Activated CD8-positive, alpha-beta T cell treated with anti-CD3 and anti-CD28 coated beads, Interleukin-2, amount 10 ng/mL, durations not matched to agents 7 days and 5 days (primary cell): Measurements from ENCODE around the gene AFF1. TPM values are rescaled to one million over a fixed set of nuclear protein-coding genes. Genes with fewer than 3 reads are reported as not detected.

ENCODE experiments used
- ATAC-seq: fragments of 150-1000 bp; cut with Tn5 transposase; one replicate; pipeline ENCODE4 v1.10.0; 2021; ENCODE audit warnings: moderate library complexity
- CTCF ChIA-PET: fragments of 350-600 bp; sonication (Branson Sonifier 250); formaldehyde crosslinking; loops from one replicate; lab custom pipeline; 2021; ENCODE audit warnings: antibody characterized with exemption; lab: Charles Lee
- POLR2A ChIA-PET: fragments of 350-600 bp; sonication (Branson Sonifier 250); formaldehyde crosslinking; loops from one replicate; lab custom pipeline; 2021; ENCODE audit warnings: antibody characterized with exemption; lab: Charles Lee
- DNase-seq: peaks from one replicate; pipeline ENCODE4 v3.0.0-alpha.2; 2020
- H3K27ac Mint-ChIP-seq: one replicate; pipeline ENCODE4 v1.8.0; 2021; ENCODE audit warnings: mild to moderate bottlenecking, mixed read lengths
- H3K27me3 Mint-ChIP-seq: one replicate; pipeline ENCODE4 v1.8.0; 2021; ENCODE audit warnings: low read depth, mixed read lengths
- H3K36me3 Mint-ChIP-seq: one replicate; pipeline ENCODE4 v1.8.0; 2021; ENCODE audit warnings: low read depth, mixed read lengths
- H3K4me1 Mint-ChIP-seq: one replicate; pipeline ENCODE4 v1.8.0; 2021; ENCODE audit warnings: low read depth, mixed read lengths
- H3K4me3 Mint-ChIP-seq: one replicate; pipeline ENCODE4 v1.8.0; 2021; ENCODE audit warnings: mild to moderate bottlenecking, mixed read lengths
- H3K9me3 Mint-ChIP-seq: one replicate; pipeline ENCODE4 v1.8.0; 2022; ENCODE audit warnings: mixed read lengths; ENCODE audit not compliant: insufficient read depth
- total RNA-seq, 2 experiments: library from RNA; stranded (reverse); gene quantifications; one replicate each; pipeline ENCODE4 v1.2.3, GENCODE V29; 2021

The AFF1 gene
- total RNA-seq, 2 experiments from 2014 or later = 47.8 to 51.6 TPM

DNA sequence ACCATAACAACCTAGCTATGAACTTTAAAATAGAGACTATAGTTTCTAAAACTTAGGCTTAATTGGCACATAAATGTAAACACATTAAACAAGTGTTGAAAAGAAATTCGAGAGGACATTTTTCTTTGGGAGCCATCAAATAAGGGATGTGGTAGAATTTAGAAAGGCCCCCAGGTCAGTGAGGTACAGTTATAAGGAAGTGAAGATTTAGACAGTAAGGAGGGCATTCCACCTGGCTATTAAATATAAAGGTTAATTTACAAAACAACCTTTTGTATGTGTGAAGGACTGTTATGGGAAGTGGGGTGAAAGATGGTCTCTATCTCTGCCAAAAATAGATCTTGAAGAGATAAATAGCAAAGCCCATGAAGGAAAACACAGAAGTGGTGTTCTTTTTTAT lies 83.9 kb downstream of the AFF1 start:
- H3K36me3 Mint-ChIP-seq = peaks cover 4% of the 10 kb centered on the region
- peaks cover 63% of the 10 kb centered on the region for H3K4me1 Mint-ChIP-seq
- ATAC-seq = no peak
- no peak overlapping the region for H3K4me3 Mint-ChIP-seq
- ChIA-PET CTCF (interaction anchor here (1.2 kb wide), 1 partner anchor 73 kb away, joined by 5 read pairs; no protein-coding TSS in a partner anchor), POLR2A (interaction anchor here (2.6 kb wide), 1 partner anchor 12 kb away, joined by 14 read pairs; no protein-coding TSS in a partner anchor)
- no peaks in the 10 kb centered on the region for H3K27me3 Mint-ChIP-seq
- no peak overlapping the region for H3K27ac Mint-ChIP-seq
- no peak for DNase-seq
- H3K9me3 Mint-ChIP-seq = no peaks in the 10 kb centered on the region

GRCh38 chr4:87019246-87019791 lies 84.5 kb downstream of the AFF1 start:
- ChIA-PET CTCF (no interaction called here), POLR2A (interaction anchor here (2.6 kb wide), 1 partner anchor 12 kb away, joined by 14 read pairs; no protein-coding TSS in a partner anchor)
- ATAC-seq (no peak), DNase-seq (no peak)
- Mint-ChIP-seq H3K4me1 (peaks cover 57% of the 10 kb centered on the region), H3K4me3 (no peak overlapping the region), H3K27me3 (no peaks in the 10 kb centered on the region), H3K36me3 (peaks cover 4% of the 10 kb centered on the region), H3K27ac (no peak overlapping the region), H3K9me3 (no peaks in the 10 kb centered on the region)

DNA sequence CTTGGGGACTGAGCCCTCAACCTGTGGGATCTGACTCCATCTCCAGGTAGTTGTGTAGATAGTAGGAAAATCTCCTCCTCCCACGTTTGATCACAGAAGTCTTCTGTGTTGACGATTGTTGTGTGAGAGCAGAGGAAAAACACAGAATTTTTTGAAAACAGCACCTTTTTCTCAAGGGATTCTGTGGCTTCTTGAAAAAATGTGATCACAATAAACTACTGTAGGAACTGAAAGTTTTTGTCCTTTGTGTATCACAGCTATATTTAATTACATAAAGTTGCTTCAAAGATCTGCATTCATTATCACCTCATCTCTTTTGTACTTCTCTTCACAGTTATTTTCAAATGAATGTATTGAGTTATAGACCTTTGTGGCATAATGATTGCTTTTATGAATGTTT lies 85.1 kb downstream of the AFF1 start:
- no peak overlapping the region for H3K4me3 Mint-ChIP-seq
- CTCF ChIA-PET = no interaction called here
- ATAC-seq = no peak
- no peak overlapping the region for H3K27ac Mint-ChIP-seq
- peaks cover 52% of the 10 kb centered on the region for H3K4me1 Mint-ChIP-seq
- no peak for DNase-seq
- H3K36me3 Mint-ChIP-seq = peaks cover 4% of the 10 kb centered on the region
- no peaks in the 10 kb centered on the region for H3K27me3 Mint-ChIP-seq
- POLR2A ChIA-PET = no interaction called here
- H3K9me3 Mint-ChIP-seq = no peaks in the 10 kb centered on the region

DNA sequence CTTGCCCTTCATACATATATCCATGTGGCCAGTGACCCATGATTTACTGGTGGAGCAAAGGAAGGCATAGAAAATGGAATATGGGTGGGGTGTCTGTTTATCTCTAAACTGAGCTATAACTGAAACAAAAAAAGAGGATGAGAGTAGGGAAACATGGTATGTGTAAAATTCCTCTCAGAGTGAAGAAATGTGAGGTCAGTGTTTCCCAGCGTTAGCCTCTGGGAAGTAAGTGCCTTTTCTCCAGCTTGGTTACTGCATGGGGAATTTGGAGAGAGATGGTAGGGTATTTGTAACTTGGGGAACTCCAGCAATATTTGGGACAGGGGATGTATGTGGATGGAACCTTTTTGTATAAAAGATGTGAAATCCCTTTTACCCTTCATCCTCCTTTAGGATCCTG lies 89.4 kb downstream of the AFF1 start:
- Mint-ChIP-seq H3K9me3 (no peaks in the 10 kb centered on the region), H3K27me3 (no peaks in the 10 kb centered on the region), H3K4me1 (peaks cover 36% of the 10 kb centered on the region), H3K36me3 (peaks cover 4% of the 10 kb centered on the region), H3K4me3 (no peak overlapping the region), H3K27ac (no peak overlapping the region)
- CTCF ChIA-PET = interaction anchor here (0.6 kb wide), 1 partner anchor 102 kb away, joined by 3 read pairs; no protein-coding TSS in a partner anchor
- DNase-seq (no peak), ATAC-seq (no peak)
- POLR2A ChIA-PET = interaction anchor here (0.8 kb wide), 1 partner anchor 56 kb away, joined by 3 read pairs; no protein-coding TSS in a partner anchor

- Mint-ChIP-seq H3K4me3 (no peak overlapping the region), H3K4me1 (peaks cover 28% of the 10 kb centered on the region), H3K27me3 (no peaks in the 10 kb centered on the region), H3K36me3 (peaks cover 4% of the 10 kb centered on the region), H3K9me3 (no peaks in the 10 kb centered on the region), H3K27ac (no peak overlapping the region)
- DNase-seq (no peak), ATAC-seq (no peak)
- ChIA-PET CTCF (no interaction called here), POLR2A (no interaction called here)
Measured at GRCh38 chr4:87025023-87025613, 90.3 kb downstream of the AFF1 start.

DNA sequence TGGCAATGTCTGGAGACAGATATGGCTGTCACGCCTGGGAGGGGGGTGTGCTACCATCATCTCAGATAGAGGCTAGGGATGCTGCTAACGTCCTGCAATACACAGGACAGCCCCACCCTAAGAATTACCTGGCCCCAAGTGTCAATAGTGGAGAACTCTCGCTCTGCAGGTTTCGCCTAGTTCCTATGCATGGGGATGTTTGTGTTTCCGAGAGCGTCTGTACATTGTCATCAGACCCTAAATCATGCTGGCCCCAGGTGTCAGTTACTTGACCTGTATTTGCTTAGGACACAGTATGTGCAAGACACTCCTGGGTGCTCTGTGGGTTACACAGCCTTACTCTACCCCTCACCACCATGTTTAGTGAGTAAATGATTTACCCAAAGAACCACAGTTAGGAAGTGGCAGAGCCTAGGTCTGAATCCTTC lies 90.8 kb downstream of the AFF1 start:
- no peaks in the 10 kb centered on the region for H3K9me3 Mint-ChIP-seq
- H3K4me3 Mint-ChIP-seq = no peak overlapping the region
- ATAC-seq (no peak), DNase-seq (no peak)
- no peaks in the 10 kb centered on the region for H3K27me3 Mint-ChIP-seq
- H3K27ac Mint-ChIP-seq = no peak overlapping the region
- POLR2A ChIA-PET = no interaction called here
- peaks cover 3% of the 10 kb centered on the region for H3K36me3 Mint-ChIP-seq
- peaks cover 24% of the 10 kb centered on the region for H3K4me1 Mint-ChIP-seq
- CTCF ChIA-PET = no interaction called here

DNA sequence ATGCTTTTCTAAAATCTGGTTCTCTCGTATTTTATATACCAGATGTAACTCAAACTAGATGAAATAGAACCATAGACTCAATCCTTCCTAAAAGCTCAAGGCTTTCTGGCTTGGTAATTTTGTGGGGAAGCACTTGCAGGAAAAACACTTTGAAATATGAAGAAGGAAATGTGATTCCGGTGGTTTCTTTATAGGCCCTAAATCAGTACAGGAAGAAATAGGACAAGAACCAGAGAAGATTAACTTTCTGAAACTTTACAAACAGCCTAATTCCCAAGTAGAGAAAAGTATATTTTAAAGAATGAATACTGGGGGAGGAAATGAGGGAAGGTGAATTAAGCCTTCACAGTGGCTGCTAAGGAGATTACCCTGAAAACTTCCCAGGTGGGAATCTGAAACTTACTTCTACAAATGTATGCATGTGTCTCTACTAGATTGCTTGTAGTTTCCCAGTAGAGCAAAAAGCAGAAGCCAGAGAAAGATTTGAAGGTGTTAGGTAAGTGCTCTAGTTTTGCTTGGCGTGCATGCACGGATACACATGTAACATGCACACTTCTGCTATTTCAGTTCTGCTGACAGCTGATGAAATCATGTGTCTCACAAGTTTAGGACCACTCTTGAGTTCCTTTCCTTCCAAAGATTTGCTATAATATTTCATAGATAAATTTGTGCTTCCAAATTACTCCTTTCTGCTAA lies 92.1 kb downstream of the AFF1 start:
- Mint-ChIP-seq H3K4me1 (peaks cover 19% of the 10 kb centered on the region), H3K4me3 (no peak overlapping the region), H3K36me3 (no peaks in the 10 kb centered on the region), H3K9me3 (no peaks in the 10 kb centered on the region), H3K27me3 (no peaks in the 10 kb centered on the region), H3K27ac (no peak overlapping the region)
- ChIA-PET POLR2A (no interaction called here), CTCF (no interaction called here)
- ATAC-seq (no peak), DNase-seq (no peak)

GRCh38 chr4:87029356-87029755 lies 94.5 kb downstream of the AFF1 start:
- Mint-ChIP-seq H3K9me3 (no peaks in the 10 kb centered on the region), H3K4me3 (no peak overlapping the region), H3K27ac (no peak overlapping the region), H3K27me3 (no peaks in the 10 kb centered on the region), H3K4me1 (peaks cover 19% of the 10 kb centered on the region), H3K36me3 (no peaks in the 10 kb centered on the region)
- DNase-seq (no peak), ATAC-seq (no peak)
- CTCF ChIA-PET = interaction anchor here (1.0 to 1.7 kb wide), 2 partner anchors 107 to 121 kb away, joined by 3 to 4 read pairs; no protein-coding TSS in a partner anchor
- POLR2A ChIA-PET = no interaction called here

DNA sequence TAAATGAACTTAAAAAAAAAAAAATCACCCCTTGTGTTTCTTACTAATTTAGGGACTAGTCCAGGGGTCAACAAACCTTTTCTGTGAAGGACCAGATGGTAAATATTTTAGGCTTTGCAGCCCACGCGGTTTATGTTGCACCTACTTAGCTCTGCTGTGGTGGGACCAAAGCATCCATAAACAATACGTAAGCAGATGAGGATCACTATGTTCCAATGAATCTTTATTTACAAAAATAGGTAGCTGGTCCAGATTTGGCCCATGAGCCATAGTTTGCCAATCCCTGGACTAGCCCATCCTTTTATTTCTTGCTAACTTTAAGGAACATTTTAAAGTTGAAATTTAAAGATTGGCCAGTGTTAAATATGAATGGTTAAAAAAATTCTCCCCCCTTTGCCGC lies 95.3 kb downstream of the AFF1 start:
- CTCF ChIA-PET = interaction anchor here (1.0 kb wide), 1 partner anchor 108 kb away, joined by 5 read pairs; no protein-coding TSS in a partner anchor
- Mint-ChIP-seq H3K36me3 (no peaks in the 10 kb centered on the region), H3K27me3 (no peaks in the 10 kb centered on the region), H3K27ac (no peak overlapping the region), H3K9me3 (no peaks in the 10 kb centered on the region), H3K4me1 (peaks cover 17% of the 10 kb centered on the region), H3K4me3 (no peak overlapping the region)
- no peak for ATAC-seq
- POLR2A ChIA-PET = no interaction called here
- DNase-seq = no peak

DNA sequence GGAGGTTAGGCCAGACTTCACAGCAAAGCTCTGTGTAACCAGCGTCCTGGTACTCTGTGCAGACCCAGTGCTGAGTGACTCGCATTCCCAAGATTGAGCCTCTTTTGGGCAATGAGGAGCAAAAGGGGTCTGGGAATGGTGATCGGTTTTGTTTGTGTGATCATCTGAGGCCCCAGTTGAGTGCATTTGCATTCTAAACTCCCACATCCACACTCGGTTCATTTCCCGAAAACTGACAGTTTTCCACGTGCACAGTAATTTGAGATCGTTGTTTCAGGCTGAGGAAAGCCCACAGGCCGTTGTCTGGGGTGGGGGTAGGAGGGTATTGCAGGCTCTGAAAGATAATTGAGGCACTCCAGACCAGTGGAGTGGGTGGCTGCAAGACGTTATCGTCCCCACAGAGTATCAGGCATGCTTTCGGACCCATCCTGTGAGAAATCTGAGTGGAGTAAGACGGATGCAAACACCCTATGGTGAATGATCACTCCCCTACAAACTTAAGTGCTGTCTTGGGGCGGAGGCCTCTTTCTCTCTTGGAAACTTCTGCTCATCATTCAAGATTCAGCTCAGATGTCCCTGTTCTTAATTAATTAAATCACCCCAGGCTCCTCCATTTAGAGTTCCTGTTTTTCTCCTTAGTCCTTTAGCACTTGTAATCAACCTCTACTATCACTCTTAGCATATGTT lies 96.1 kb downstream of the AFF1 start:
- ChIA-PET POLR2A (no interaction called here), CTCF (interaction anchor here (0.6 to 1.0 kb wide), 2 partner anchors 16 to 109 kb away, joined by 4 to 5 read pairs; no protein-coding TSS in a partner anchor)
- no peaks in the 10 kb centered on the region for H3K36me3 Mint-ChIP-seq
- ATAC-seq (no peak), DNase-seq (no peak)
- H3K27me3 Mint-ChIP-seq = no peaks in the 10 kb centered on the region
- peaks cover 9% of the 10 kb centered on the region for H3K4me1 Mint-ChIP-seq
- no peak overlapping the region for H3K27ac Mint-ChIP-seq
- no peaks in the 10 kb centered on the region for H3K9me3 Mint-ChIP-seq
- H3K4me3 Mint-ChIP-seq = no peak overlapping the region

DNA sequence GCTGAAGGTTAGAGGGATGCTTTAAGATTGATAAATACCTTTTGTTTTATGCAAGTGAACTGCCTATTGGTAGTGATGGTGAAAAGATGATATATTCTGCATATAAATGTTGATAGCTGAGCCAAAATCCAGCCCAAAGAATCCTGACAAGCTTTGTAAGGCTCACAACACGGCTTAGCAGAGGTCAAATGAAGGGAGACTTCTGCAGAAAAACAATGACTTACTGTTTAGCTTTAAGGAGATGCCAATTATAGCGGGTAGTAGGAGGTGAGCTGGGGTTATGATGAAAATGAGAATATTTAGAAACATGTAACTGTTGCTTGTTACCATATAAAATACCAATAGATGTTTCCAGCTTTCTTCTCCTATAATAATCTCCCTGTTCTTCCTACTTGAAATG lies 97.1 kb downstream of the AFF1 start:
- ATAC-seq = no peak
- peaks cover 2% of the 10 kb centered on the region for H3K4me1 Mint-ChIP-seq
- no peaks in the 10 kb centered on the region for H3K27me3 Mint-ChIP-seq
- no peaks in the 10 kb centered on the region for H3K9me3 Mint-ChIP-seq
- H3K36me3 Mint-ChIP-seq = no peaks in the 10 kb centered on the region
- no peak overlapping the region for H3K27ac Mint-ChIP-seq
- POLR2A ChIA-PET = no interaction called here
- H3K4me3 Mint-ChIP-seq = no peak overlapping the region
- CTCF ChIA-PET = interaction anchor here (0.8 to 1.7 kb wide), 2 partner anchors 109 to 536 kb away, joined by 3 to 6 read pairs; no protein-coding TSS in a partner anchor
- no peak for DNase-seq
